Mesodermal cell (in vitro differentiated cells): ENCODE results near the gene FGFRL1.

ENCODE experiments used
- H3K27ac ChIP-seq: 2 replicates; pipeline ENCODE4 v1.7.0; 2013; ENCODE audit warnings: mild to moderate bottlenecking, low read depth, low read length, moderate library complexity; ENCODE audit not compliant: severe bottlenecking
- H3K36me3 ChIP-seq: 2 replicates; pipeline ENCODE4 v1.7.1; 2013; ENCODE audit warnings: mild to moderate bottlenecking, low read length, moderate library complexity; ENCODE audit not compliant: control insufficient read depth, insufficient read depth
- H3K4me1 ChIP-seq: one replicate; pipeline ENCODE4 v1.7.1; 2013; ENCODE audit warnings: mild to moderate bottlenecking, low read length; ENCODE audit not compliant: insufficient read depth, control insufficient read depth, poor library complexity, severe bottlenecking
- H3K4me3 ChIP-seq: 2 replicates; pipeline ENCODE4 v1.7.0; 2013; ENCODE audit warnings: low read length, control low read depth, mild to moderate bottlenecking; ENCODE audit not compliant: insufficient read depth, poor library complexity, severe bottlenecking; ENCODE audit errors: extremely low read depth
- H3K9me3 ChIP-seq: 2 replicates; pipeline ENCODE4 v1.7.1; 2013; ENCODE audit warnings: mild to moderate bottlenecking, low read length, moderate library complexity; ENCODE audit not compliant: control insufficient read depth
- WGBS, 2 experiments: methylation state at CpG; one replicate each; pipeline ENCODE4 v1.1.5; 2013; ENCODE audit warnings: missing lambda C conversion rate in 2 of 2; ENCODE audit not compliant: insufficient coverage in 2 of 2; 5-methylcytosine and 5-hydroxymethylcytosine counted together

The FGFRL1 gene

DNA sequence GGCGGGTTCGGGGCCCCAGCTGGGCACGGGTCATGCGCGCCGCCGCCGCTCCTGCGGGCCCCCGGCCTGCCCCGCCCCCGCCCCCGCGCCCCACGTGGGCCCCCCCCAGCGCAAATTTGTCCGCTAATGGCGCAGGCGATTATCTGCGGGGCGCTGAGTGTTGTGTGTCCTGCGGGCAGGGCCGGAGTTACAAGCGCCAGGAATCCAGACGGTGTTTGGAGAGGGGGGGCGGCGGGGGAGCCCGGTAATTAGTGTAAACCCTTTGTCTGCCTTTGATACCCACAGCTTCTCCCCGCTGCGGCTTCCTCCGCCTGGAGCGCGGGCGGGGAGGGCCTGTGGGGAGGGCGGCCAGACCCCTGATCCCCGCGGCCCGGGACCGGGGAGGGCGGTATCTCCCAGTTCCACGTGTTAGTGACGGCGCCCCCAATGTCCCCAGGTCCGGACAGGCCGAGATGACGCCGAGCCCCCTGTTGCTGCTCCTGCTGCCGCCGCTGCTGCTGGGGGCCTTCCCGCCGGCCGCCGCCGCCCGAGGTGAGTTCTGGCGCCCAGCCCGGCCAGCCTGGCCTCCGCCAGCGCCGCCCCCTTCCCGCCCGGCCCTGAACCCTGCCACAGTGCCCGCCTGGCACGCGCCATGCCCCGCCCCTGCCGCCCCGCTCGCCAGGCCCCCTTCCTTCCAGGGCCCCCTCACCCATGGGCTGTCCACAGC, 761 bp downstream of the FGFRL1 start:
- 7 to 12% methylated on average over 43 to 53 of the region's 69 CpGs for WGBS, 2 experiments
- H3K9me3 ChIP-seq: no peaks in the 10 kb centered on the region
- H3K4me1 ChIP-seq: no peaks in the 10 kb centered on the region

DNA sequence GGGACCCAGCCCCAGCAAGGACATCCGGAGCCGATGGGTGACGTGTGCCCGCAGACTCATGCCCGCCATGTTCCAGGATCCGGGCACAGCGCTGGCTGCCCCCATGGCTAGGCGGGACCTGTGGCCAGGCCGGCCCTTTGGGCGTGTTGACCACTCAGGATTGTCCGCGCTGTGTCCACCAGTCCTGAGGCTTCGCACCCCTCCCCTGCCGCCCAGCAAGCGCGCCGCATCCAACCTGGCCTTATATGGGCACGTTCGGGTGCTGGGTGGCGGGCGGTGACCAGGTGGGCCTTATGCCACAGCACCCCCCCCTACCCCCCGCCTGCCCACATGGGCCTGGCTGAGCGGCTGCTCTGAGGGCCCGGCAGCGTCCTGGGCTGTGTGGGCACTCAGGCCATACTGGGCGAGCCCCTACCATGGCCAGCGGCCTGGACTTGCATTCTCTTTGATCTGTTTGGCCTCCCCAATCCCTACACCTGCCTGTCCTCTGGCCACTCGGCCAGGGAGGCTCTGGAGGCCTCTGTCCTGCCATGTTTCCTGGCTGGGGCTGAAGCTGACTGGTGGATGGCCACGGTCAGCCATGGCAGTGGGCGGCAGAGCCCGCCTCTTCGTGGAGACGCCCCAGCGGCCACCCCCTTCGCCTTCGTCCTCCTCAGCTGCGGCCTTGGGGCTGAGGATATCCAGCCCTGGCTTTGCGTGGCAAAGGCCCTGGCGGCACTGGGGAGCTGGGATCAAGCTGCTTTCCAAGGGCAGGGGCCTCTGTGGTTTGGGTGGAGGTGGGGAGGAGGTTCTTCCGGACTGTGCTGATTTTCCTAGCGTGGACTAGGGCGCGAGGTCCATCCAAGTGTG, 2.0 kb downstream of the FGFRL1 start:
- WGBS, 2 experiments: 92 to 97% methylated on average over 33 to 38 of the region's 43 CpGs
- Histone ChIP-seq H3K4me3 (no peak overlapping the region), H3K4me1 (peaks cover 7% of the 10 kb centered on the region), H3K9me3 (no peaks in the 10 kb centered on the region), H3K36me3 (peaks cover 5% of the 10 kb centered on the region), H3K27ac (no peak overlapping the region)

More for the DNA sequence above, 761 bp downstream of the FGFRL1 start:
- H3K27ac ChIP-seq: no peak overlapping the region
- peaks cover 5% of the 10 kb centered on the region for H3K36me3 ChIP-seq
- H3K4me3 ChIP-seq: peak overlapping the region; percentile 47

- H3K36me3 ChIP-seq: peaks cover 5% of the 10 kb centered on the region
- H3K9me3 ChIP-seq: no peaks in the 10 kb centered on the region
- 82 to 85% methylated on average over 15 to 23 of the region's 36 CpGs for WGBS, 2 experiments
- H3K27ac ChIP-seq: no peak overlapping the region
- peaks cover 15% of the 10 kb centered on the region for H3K4me1 ChIP-seq
- H3K4me3 ChIP-seq: no peak overlapping the region
These were observed 3.1 kb downstream of the FGFRL1 start for GRCh38 chr4:1014291-1015167.

GRCh38 chr4:1015179-1015578, 3.8 kb downstream of the FGFRL1 start:
- Histone ChIP-seq H3K4me1 (peaks cover 21% of the 10 kb centered on the region), H3K27ac (no peak overlapping the region)

GRCh38 chr4:1015746-1016145, 4.3 kb downstream of the FGFRL1 start:
- Histone ChIP-seq H3K27ac (no peak overlapping the region), H3K9me3 (no peaks in the 10 kb centered on the region), H3K36me3 (peaks cover 5% of the 10 kb centered on the region), H3K4me1 (peaks cover 23% of the 10 kb centered on the region), H3K4me3 (no peak overlapping the region)
- 94% methylated on average over 10 of the region's 10 CpGs for WGBS, 2 experiments

More at GRCh38 chr4:1015179-1015578, 3.8 kb downstream of the FGFRL1 start:
- 86 to 90% methylated on average over 6 to 7 of the region's 8 CpGs for WGBS, 2 experiments
- Histone ChIP-seq H3K36me3 (peaks cover 5% of the 10 kb centered on the region), H3K9me3 (no peaks in the 10 kb centered on the region), H3K4me3 (no peak overlapping the region)

DNA sequence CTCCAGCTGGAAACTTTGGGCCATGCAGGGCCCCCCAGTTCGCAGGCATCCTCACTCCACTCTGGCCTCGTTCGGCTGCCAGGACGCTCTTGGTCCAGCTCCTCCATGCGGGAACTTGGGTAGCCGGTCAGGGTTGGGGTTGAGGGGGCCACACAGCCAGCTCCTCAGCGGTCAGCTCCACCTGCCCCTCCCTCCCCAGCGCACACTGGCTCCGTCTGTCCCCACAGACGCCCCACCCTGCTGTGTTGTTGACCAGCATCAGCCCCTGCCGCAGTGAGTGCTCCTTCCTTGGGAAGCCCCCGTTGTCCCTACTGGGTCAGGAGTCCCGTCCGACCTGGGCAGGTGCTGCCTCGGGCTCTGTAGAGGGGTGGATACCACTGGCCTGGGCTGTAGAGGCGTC, 5.8 kb downstream of the FGFRL1 start:
- Histone ChIP-seq H3K9me3 (no peaks in the 10 kb centered on the region), H3K27ac (no peak overlapping the region), H3K4me3 (no peak overlapping the region), H3K4me1 (peaks cover 23% of the 10 kb centered on the region), H3K36me3 (peaks cover 5% of the 10 kb centered on the region)
- WGBS, 2 experiments: 83 to 90% methylated on average over 11 to 12 of the region's 16 CpGs

GRCh38 chr4:1017706-1018105, 6.3 kb downstream of the FGFRL1 start:
- Histone ChIP-seq H3K4me3 (no peak overlapping the region), H3K9me3 (no peaks in the 10 kb centered on the region), H3K4me1 (peaks cover 23% of the 10 kb centered on the region), H3K36me3 (peaks cover 5% of the 10 kb centered on the region), H3K27ac (no peak overlapping the region)
- WGBS, 2 experiments: 88 to 89% methylated on average over 15 of the region's 15 CpGs

GRCh38 chr4:1018147-1019020, 7.0 kb downstream of the FGFRL1 start:
- H3K4me3 ChIP-seq: no peak overlapping the region
- no peaks in the 10 kb centered on the region for H3K9me3 ChIP-seq
- H3K27ac ChIP-seq: no peak overlapping the region
- WGBS, 2 experiments: 89% methylated on average over 20 to 22 of the region's 29 CpGs
- peaks cover 5% of the 10 kb centered on the region for H3K36me3 ChIP-seq
- H3K4me1 ChIP-seq: peaks cover 23% of the 10 kb centered on the region

DNA sequence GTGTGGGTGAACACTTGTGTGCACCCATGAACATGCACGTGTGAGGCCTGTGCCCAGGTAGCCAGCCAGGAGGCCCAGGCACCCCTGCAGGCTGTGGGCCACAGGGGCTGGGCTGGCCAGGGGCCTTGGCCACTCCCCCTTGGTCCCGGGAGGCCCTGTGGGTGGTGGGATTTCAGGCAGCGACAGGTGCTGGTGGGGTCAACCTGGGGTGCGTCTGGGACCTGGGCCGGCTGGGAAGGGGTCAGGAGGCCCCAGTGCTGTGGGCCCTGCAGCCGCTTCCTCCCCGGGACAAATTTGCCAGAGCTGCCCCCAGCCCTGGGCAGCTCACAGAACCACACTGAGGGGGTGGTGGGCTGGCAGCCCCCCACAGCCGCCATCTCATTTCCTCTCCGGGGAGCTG, 7.9 kb downstream of the FGFRL1 start:
- no peak overlapping the region for H3K4me3 ChIP-seq
- no peaks in the 10 kb centered on the region for H3K9me3 ChIP-seq
- WGBS, 2 experiments: 70 to 77% methylated on average over 8 to 9 of the region's 9 CpGs
- H3K36me3 ChIP-seq: peaks cover 2% of the 10 kb centered on the region
- H3K27ac ChIP-seq: no peak overlapping the region
- peaks cover 23% of the 10 kb centered on the region for H3K4me1 ChIP-seq
